ENCODE measurements around the gene MSI2. TPM values are rescaled to one million over a fixed set of nuclear protein-coding genes. Genes with fewer than 3 reads are reported as not detected.

MSI2 gene
- total RNA-seq, 2 donors from 2014 or later, result 53.1 to 74.0 TPM

DNA sequence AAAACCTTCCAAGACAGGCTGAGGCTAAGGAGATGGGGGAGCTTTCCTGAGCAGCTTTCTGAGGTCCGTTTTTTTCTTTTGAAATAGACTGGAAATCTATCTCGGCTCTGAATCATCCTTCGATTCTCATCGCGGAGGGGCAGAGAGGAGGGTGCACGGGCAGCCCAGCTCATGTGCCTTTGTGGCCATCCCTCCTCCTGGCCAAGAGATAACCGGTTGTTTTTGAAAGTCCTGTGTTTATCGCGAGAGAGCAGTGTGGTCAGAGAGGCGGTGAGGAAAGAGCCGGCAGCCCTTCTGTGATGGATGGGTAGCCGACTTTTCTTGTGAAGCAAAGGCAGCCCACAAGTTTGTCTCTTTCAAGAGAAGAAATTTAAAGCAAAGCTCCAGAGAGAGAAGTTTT lies 297.2 kb downstream of the MSI2 start:
- Histone ChIP-seq H3K27ac (no peak overlapping the region), H3K27me3 (replicated peaks; ENCODE audit: insufficient read depth) (no peaks in the 10 kb centered on the region), H3K9me3 (no peaks in the 10 kb centered on the region), H3K4me3 (no peak overlapping the region), H3K36me3 (no peaks in the 10 kb centered on the region), H3K4me1 (replicated peaks) (peaks cover 4% of the 10 kb centered on the region)
- 27% methylated on average over 12 of the region's 12 CpGs for WGBS
- intact Hi-C loops (cut with DNase I), result loop anchor here (10.0 kb wide), 1 partner anchor 149 kb away; no protein-coding TSS in a partner anchor
- TF ChIP-seq POLR2AphosphoS5 (IDR thresholded peaks at IDR 0.05) (no peak), POLR2A (IDR thresholded peaks at IDR 0.05) (no peak)
- TF ChIP-seq, protein P1, sequence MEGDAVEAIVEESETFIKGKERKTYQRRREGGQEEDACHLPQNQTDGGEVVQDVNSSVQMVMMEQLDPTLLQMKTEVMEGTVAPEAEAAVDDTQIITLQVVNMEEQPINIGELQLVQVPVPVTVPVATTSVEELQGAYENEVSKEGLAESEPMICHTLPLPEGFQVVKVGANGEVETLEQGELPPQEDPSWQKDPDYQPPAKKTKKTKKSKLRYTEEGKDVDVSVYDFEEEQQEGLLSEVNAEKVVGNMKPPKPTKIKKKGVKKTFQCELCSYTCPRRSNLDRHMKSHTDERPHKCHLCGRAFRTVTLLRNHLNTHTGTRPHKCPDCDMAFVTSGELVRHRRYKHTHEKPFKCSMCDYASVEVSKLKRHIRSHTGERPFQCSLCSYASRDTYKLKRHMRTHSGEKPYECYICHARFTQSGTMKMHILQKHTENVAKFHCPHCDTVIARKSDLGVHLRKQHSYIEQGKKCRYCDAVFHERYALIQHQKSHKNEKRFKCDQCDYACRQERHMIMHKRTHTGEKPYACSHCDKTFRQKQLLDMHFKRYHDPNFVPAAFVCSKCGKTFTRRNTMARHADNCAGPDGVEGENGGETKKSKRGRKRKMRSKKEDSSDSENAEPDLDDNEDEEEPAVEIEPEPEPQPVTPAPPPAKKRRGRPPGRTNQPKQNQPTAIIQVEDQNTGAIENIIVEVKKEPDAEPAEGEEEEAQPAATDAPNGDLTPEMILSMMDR (IDR thresholded peaks at IDR 0.05), result no peak
- DNase-seq (ENCODE audit: low spot score), result no peak

DNA sequence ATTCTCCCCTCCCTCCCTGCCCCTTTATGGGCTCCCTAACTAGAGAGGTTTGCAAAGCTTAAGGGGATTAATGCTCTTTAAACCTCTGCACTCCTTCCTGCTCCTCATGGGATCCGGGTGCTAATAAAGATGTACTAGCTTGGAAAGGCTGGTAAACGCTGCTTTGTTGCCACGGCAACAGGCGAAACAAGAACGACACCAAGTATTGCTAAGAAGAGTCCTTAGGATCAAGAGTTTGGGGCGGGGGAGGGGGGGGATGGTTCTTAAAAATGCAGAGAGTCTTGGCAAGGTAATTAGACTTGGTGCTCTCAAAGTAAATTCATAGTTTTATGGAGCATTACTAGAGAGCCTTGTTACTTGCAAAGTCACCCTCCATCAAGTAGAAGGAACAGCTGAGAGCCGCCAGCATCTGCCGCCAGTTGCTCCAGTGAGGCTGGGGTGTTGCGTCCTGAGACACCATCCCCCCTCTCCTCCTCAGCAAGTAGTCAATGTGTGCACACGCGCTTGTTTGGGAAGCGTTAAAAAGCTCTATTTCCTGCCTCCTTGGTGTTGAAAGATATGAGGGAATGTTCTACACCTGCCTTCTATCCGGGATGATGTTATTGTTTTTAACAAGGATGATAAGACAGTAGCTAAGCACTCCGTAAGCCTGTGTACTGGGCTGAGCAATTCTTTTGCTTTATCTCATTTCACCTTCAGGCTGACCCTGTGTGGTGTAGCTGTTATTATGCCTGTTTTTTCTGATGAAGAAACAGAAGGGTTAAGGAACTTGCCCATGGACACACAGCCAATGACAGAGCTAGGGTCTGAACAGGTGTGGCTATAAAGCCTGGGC lies 297.9 kb downstream of the MSI2 start:
- no peak overlapping the region for H3K27ac ChIP-seq
- TF ChIP-seq POLR2AphosphoS5 (IDR thresholded peaks at IDR 0.05) (no peak), POLR2A (IDR thresholded peaks at IDR 0.05) (no peak)
- TF ChIP-seq, protein P1 (IDR thresholded peaks at IDR 0.05), result no peak

DNA sequence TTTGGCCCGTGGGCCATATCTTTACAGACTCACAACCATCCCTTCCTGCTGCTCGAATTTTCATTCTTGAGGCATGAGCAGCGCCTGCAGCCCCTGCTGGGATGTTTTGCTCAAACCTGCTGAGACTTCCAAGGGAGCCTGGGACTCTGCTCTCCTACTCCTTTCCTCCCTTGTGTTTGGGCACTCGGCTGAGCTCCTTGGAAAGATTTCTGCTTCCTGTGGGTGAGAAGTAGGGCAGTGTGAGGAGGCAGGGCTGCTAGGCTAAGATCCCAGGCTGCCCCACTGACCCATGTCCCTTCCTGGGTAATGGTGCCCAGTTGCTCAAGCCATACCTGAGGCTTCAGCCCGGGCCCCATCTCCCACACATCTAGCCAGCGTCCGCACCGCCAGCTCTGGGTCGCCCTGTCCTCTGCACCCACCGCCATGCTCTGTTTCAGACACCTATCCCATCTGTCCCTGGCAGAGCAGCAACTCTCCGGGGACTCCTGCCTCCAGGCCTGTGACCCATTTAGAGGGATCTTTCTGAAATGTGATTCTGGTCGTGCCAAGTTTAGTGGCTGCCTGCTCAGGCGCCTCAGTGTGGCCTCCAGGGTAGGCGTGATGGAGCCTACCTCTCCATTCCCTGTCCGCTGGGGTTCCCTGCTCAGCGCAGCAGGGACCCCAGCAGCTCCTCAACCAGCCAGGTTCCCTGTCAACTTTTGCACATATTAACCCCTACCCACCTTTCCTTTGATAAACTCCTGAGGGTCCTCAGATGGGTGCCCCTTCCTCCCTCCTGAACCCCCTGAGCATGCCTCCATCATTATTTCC lies 298.7 kb downstream of the MSI2 start:
- peaks cover under 1% of the 10 kb centered on the region for H3K4me1 ChIP-seq (replicated peaks)
- intact Hi-C loops (cut with DNase I), result loop anchor here (10.0 kb wide), 1 partner anchor 150 kb away; no protein-coding TSS in a partner anchor

More for the DNA sequence above, 297.9 kb downstream of the MSI2 start:
- H3K4me3 ChIP-seq, result no peak overlapping the region
- intact Hi-C loops (cut with DNase I), result loop anchor here (10.0 kb wide), 1 partner anchor 149 kb away; no protein-coding TSS in a partner anchor
- H3K27me3 ChIP-seq (replicated peaks; ENCODE audit: insufficient read depth), result no peaks in the 10 kb centered on the region
- no peaks in the 10 kb centered on the region for H3K36me3 ChIP-seq
- H3K4me1 ChIP-seq (replicated peaks), result peaks cover 4% of the 10 kb centered on the region
- WGBS, result 43% methylated on average over 14 of the region's 14 CpGs
- no peak for DNase-seq (ENCODE audit: low spot score)
- no peaks in the 10 kb centered on the region for H3K9me3 ChIP-seq

DNA sequence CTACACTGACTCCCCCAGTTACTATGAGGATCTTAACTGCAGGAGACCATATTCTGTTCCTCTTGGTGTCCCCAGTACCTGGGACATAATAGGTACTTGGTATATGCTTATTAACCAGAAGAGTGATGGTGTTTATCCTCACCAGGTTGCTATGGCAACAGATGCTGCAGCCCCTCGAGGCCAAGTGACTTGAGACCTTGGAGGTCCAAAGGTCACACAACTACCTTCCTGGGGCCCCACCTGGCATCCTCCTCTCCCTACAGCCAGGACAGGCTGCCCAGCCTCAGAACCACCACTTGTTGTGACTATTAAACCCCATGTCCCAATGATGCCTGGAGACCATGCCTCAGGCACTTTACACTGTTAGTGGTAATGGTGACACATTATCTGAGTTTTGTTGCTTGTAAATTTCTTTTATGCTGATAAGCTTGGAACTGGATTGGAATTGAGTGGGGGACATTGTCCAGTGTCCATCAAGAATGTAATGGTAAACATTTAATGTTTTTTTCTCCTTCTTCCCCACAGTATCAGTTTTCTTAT lies 299.4 kb downstream of the MSI2 start:
- TF ChIP-seq, protein P1 (IDR thresholded peaks at IDR 0.05), result no peak
- TF ChIP-seq POLR2AphosphoS5 (IDR thresholded peaks at IDR 0.05) (no peak), POLR2A (IDR thresholded peaks at IDR 0.05) (no peak)
- no peak overlapping the region for H3K4me3 ChIP-seq
- no peaks in the 10 kb centered on the region for H3K9me3 ChIP-seq
- no peak for DNase-seq (ENCODE audit: low spot score)
- H3K27ac ChIP-seq, result no peak overlapping the region
- no peaks in the 10 kb centered on the region for H3K36me3 ChIP-seq
- intact Hi-C loops (cut with DNase I), result loop anchor here (10.0 kb wide), 1 partner anchor 151 kb away; no protein-coding TSS in a partner anchor
- H3K4me1 ChIP-seq (replicated peaks), result no peaks in the 10 kb centered on the region
- WGBS, result 58% methylated on average over 1 of the region's 1 CpG
- H3K27me3 ChIP-seq (replicated peaks; ENCODE audit: insufficient read depth), result no peaks in the 10 kb centered on the region

More for the DNA sequence above, 298.7 kb downstream of the MSI2 start:
- WGBS, result 93% methylated on average over 16 of the region's 16 CpGs
- Histone ChIP-seq H3K27me3 (replicated peaks; ENCODE audit: insufficient read depth) (no peaks in the 10 kb centered on the region), H3K27ac (no peak overlapping the region), H3K4me3 (no peak overlapping the region), H3K9me3 (no peaks in the 10 kb centered on the region), H3K36me3 (no peaks in the 10 kb centered on the region)
- TF ChIP-seq POLR2AphosphoS5 (IDR thresholded peaks at IDR 0.05), result no peak
- DNase-seq (ENCODE audit: low spot score), result no peak

DNA sequence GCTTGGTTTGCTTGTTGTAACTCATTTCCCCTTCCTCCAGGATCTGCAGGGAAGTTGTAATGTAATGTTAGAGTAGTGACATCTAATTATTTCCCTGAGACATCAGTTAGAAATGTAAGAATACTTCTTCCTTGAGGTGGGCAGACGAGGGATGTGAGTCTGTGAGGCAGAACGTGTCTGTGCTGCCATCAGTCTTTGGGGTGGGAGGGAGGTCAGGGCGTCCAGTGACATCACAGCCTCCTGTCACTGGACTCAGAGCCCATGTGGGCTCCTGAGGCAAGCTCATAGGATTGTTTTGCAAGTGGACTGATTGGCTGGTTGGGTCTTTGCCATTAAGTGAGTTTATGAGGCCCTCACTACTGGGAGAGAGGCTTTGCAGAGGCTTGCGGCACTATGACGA lies 300.0 kb downstream of the MSI2 start:
- intact Hi-C loops (cut with DNase I), result loop anchor here (10.0 kb wide), 1 partner anchor 152 kb away; no protein-coding TSS in a partner anchor
- DNase-seq (ENCODE audit: low spot score), result no peak
- Histone ChIP-seq H3K27ac (no peak overlapping the region), H3K4me1 (replicated peaks) (no peaks in the 10 kb centered on the region), H3K36me3 (no peaks in the 10 kb centered on the region), H3K27me3 (replicated peaks; ENCODE audit: insufficient read depth) (no peaks in the 10 kb centered on the region), H3K4me3 (no peak overlapping the region), H3K9me3 (no peaks in the 10 kb centered on the region)
- WGBS, result 84% methylated on average over 5 of the region's 5 CpGs
- TF ChIP-seq POLR2A (IDR thresholded peaks at IDR 0.05) (no peak), POLR2AphosphoS5 (IDR thresholded peaks at IDR 0.05) (no peak)
- TF ChIP-seq, protein P1 (IDR thresholded peaks at IDR 0.05), result no peak
